ENCODE measurements around the gene ZKSCAN1.

DNA sequence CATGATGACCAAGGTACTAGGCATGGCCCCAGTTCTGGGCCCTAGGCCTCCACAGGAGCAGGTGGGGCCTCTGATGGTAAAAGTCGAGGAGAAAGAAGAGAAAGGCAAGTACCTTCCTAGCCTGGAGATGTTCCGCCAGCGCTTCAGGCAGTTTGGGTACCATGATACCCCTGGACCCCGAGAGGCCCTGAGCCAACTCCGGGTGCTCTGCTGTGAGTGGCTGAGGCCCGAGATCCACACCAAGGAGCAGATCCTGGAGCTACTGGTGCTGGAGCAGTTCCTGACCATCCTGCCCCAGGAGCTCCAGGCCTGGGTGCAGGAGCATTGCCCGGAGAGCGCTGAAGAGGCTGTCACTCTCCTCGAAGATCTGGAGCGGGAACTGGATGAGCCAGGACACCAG lies 41.6 kb downstream of the ZKSCAN1 start:
- TF ChIP-seq, protein P1, sequence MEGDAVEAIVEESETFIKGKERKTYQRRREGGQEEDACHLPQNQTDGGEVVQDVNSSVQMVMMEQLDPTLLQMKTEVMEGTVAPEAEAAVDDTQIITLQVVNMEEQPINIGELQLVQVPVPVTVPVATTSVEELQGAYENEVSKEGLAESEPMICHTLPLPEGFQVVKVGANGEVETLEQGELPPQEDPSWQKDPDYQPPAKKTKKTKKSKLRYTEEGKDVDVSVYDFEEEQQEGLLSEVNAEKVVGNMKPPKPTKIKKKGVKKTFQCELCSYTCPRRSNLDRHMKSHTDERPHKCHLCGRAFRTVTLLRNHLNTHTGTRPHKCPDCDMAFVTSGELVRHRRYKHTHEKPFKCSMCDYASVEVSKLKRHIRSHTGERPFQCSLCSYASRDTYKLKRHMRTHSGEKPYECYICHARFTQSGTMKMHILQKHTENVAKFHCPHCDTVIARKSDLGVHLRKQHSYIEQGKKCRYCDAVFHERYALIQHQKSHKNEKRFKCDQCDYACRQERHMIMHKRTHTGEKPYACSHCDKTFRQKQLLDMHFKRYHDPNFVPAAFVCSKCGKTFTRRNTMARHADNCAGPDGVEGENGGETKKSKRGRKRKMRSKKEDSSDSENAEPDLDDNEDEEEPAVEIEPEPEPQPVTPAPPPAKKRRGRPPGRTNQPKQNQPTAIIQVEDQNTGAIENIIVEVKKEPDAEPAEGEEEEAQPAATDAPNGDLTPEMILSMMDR (IDR thresholded peaks at IDR 0.05): no peak
- TF ChIP-seq POLR2A (IDR thresholded peaks at IDR 0.05): no peak

Data from Peyer's patch (tissue), 4 donors.